Measurements from ENCODE around the gene UTS2B.

UTS2B gene

DNA sequence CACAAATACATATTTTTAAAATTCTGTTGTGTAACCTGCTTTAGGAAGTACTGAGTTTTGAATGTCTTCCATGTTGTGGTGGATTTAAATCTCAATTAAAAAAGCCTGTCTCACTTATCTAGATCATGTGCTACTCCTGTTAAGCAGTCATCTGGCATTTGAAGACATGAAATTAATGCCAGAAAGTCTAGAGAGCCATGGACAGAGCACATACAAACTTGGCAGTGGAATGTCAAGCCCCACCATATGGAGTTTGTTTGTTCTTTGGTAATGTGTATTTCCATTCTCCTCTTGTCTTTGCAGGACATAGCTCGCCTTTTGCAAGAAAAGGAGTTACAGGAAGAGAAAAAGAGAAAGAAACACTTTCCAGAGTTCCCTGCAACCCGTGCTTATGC lies 39.3 kb upstream of the UTS2B start:
- H3K27ac ChIP-seq, result no peak overlapping the region
- TF ChIP-seq CTCF (conservative IDR thresholded peaks at IDR 0.05), result no peak

GRCh38 chr3:191368755-191369615 lies 38.7 kb upstream of the UTS2B start:
- H3K27ac ChIP-seq, result no peak overlapping the region
- TF ChIP-seq CTCF (conservative IDR thresholded peaks at IDR 0.05), result no peak

DNA sequence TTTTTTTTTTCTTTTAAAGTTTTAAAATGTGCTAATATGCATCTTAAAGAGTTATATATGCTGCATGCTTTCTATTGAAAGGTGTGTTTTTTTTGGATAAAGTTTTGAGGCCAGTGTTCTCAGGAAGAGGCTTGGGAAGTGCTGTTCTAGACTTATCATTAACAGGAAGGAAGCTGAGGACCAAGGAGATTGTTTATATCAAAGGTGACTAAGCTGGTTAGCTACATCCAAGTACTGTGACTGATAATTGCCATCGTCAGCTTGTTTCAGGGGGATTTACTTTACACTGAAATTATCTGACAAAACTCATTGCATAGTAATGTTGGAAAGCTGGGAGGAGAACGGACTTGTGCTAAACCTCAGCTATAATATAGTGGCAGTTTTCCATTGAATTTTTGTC lies 36.3 kb upstream of the UTS2B start:
- TF ChIP-seq CTCF (conservative IDR thresholded peaks at IDR 0.05), result no peak
- no peak overlapping the region for H3K27ac ChIP-seq

DNA sequence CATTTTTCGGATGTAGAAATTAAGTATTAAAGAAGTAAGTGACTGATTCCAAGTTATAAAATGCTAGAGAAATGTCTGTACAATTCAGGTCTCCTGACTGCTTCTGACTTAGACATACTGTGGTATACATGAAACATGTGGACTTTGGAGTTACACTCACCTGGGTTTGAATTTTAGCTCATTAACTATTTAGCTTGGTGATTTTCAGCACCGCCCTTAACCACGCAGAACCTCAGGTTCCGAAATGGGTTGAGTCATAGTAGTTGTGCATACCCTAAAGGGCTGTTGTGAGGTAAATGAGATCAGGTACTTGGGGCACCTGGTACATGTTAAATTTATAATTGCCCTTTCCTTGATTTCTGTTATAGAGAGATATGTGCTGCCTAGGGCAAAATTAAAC lies 32.9 kb upstream of the UTS2B start:
- H3K27ac ChIP-seq, result no peak overlapping the region
- TF ChIP-seq CTCF (conservative IDR thresholded peaks at IDR 0.05), result no peak

GRCh38 chr3:191362524-191363090 lies 32.3 kb upstream of the UTS2B start:
- no peak overlapping the region for H3K27ac ChIP-seq
- TF ChIP-seq CTCF (conservative IDR thresholded peaks at IDR 0.05), result no peak

GRCh38 chr3:191362037-191362436 lies 31.7 kb upstream of the UTS2B start:
- TF ChIP-seq CTCF (conservative IDR thresholded peaks at IDR 0.05), result no peak
- H3K27ac ChIP-seq, result no peak overlapping the region

DNA sequence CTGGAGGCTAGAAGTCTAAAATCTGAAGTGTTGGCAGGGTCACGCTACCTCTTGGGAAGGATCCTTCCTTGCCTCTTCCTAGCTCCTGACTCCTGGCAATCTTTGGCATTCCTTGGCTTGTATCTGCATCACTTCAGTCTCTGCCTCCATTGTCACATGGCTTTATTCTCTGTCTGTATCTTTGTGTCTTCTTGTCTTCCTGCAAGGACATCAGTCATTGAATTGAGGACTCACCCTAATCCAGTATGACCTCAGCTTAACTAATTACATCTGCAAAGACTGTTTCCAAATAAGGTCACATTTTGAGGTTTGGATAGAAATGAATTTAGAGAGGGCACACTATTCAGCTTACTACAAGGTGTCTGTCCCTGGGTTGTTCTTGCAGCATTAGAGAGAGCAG lies 31.1 kb upstream of the UTS2B start:
- no peak overlapping the region for H3K27ac ChIP-seq
- no peak for TF ChIP-seq CTCF (conservative IDR thresholded peaks at IDR 0.05)

All from VCaP (cell line).